Bronchial epithelial cell (primary cell): Measurements from ENCODE around the gene KANK4. TPM values are rescaled to one million over a fixed set of nuclear protein-coding genes. Genes with fewer than 3 reads are reported as not detected.

Source experiments
- DNase-seq: peaks from one replicate; pipeline ENCODE4 v3.0.0-alpha.2; 2010; ENCODE audit warnings: low read depth
- FAIRE-seq: peaks from 2 replicates; lab custom pipeline; 2011; peaks lifted over from hg19 to GRCh38; lab: Jason Lieb, UNC
- H3K27me3 ChIP-seq: 2 replicates; pipeline ENCODE4 v1.5.1; 2011; ENCODE audit warnings: low read length; ENCODE audit not compliant: control insufficient read depth, insufficient read depth
- H3K36me3 ChIP-seq: 2 replicates; pipeline ENCODE4 v1.5.1; 2011; ENCODE audit warnings: low read length; ENCODE audit not compliant: control insufficient read depth, insufficient read depth
- H3K4me3 ChIP-seq: 2 replicates; pipeline ENCODE4 v1.5.1; 2011; ENCODE audit warnings: mild to moderate bottlenecking, low read depth, low read length, control low read depth
- total RNA-seq: library from RNA; depleted of rRNA; stranded (reverse); fragments of >200 nt; gene quantifications from 2 replicates; pipeline ENCODE4 v1.2.1, GENCODE V29; 2014
- TF ChIP-seq, protein P1 (sequence below): IDR thresholded peaks from 2 replicates; pipeline ENCODE4 v1.5.1; 2011; ENCODE audit warnings: mild to moderate bottlenecking, moderate library complexity, low read length, control low read depth, inconsistent platforms; ENCODE audit not compliant: insufficient read depth, severe bottlenecking

KANK4 gene
- total RNA-seq, 1 donor from 2014 or later: 0.26 TPM

- no peak for DNase-seq
- H3K36me3 ChIP-seq: no peaks in the 10 kb centered on the region
- TF ChIP-seq, protein P1, sequence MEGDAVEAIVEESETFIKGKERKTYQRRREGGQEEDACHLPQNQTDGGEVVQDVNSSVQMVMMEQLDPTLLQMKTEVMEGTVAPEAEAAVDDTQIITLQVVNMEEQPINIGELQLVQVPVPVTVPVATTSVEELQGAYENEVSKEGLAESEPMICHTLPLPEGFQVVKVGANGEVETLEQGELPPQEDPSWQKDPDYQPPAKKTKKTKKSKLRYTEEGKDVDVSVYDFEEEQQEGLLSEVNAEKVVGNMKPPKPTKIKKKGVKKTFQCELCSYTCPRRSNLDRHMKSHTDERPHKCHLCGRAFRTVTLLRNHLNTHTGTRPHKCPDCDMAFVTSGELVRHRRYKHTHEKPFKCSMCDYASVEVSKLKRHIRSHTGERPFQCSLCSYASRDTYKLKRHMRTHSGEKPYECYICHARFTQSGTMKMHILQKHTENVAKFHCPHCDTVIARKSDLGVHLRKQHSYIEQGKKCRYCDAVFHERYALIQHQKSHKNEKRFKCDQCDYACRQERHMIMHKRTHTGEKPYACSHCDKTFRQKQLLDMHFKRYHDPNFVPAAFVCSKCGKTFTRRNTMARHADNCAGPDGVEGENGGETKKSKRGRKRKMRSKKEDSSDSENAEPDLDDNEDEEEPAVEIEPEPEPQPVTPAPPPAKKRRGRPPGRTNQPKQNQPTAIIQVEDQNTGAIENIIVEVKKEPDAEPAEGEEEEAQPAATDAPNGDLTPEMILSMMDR: no peak
- H3K27me3 ChIP-seq: no peaks in the 10 kb centered on the region
- no peak for FAIRE-seq
- H3K4me3 ChIP-seq: no peak overlapping the region
Observed at GRCh38 chr1:62327360-62328055, 8.3 kb upstream of the KANK4 start.

- H3K4me3 ChIP-seq: no peak overlapping the region
- DNase-seq: peak; percentile 76
- no peaks in the 10 kb centered on the region for H3K36me3 ChIP-seq
- H3K27me3 ChIP-seq: no peaks in the 10 kb centered on the region
- FAIRE-seq: no peak
- TF ChIP-seq, protein P1: no peak
Observed at GRCh38 chr1:62325681-62326080, 6.4 kb upstream of the KANK4 start.

GRCh38 chr1:62325081-62325480 lies 5.8 kb upstream of the KANK4 start:
- FAIRE-seq (no peak), DNase-seq (peak; percentile 90)
- TF ChIP-seq, protein P1: no peak
- Histone ChIP-seq H3K27me3 (no peaks in the 10 kb centered on the region), H3K4me3 (no peak overlapping the region), H3K36me3 (no peaks in the 10 kb centered on the region)

GRCh38 chr1:62321446-62321845 lies 2.2 kb upstream of the KANK4 start:
- DNase-seq (peak; percentile 99), FAIRE-seq (peak; percentile 93)
- no peaks in the 10 kb centered on the region for H3K36me3 ChIP-seq
- TF ChIP-seq, protein P1: no peak
- H3K27me3 ChIP-seq: peaks cover 5% of the 10 kb centered on the region
- H3K4me3 ChIP-seq: no peak overlapping the region

GRCh38 chr1:62318320-62318755 lies 896 bp downstream of the KANK4 start:
- no peaks in the 10 kb centered on the region for H3K36me3 ChIP-seq

More at GRCh38 chr1:62318320-62318755, 896 bp downstream of the KANK4 start:
- peaks cover 7% of the 10 kb centered on the region for H3K27me3 ChIP-seq
- H3K4me3 ChIP-seq: peak overlapping the region; percentile 35
- no peak for FAIRE-seq
- TF ChIP-seq, protein P1: no peak
- no peak for DNase-seq
